ENCODE data around the gene FGR.

FGR gene

DNA sequence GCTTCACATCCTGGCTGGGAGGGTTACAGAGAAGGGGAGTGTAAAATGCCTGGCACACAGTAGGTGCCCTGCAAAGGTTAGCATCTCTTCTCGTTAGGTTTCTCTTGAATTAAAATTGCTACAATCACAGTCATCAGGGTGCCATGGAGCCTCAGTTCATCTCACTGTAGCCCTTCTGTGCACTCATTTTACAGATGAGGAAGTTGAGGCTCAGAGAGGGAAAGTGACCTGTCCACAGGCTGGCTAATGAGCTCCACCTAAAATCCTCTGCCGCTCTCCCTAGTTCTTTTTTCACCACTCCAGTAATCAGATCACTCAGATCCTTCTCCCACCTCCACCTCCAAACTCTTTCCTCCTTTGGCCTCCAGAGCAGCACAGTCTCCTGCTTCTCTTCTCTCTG lies 17.6 kb downstream of the FGR start:
- no peak for DNase-seq (ENCODE audit: extremely low read depth in 1 of 2, low read depth in 1 of 2)

DNA sequence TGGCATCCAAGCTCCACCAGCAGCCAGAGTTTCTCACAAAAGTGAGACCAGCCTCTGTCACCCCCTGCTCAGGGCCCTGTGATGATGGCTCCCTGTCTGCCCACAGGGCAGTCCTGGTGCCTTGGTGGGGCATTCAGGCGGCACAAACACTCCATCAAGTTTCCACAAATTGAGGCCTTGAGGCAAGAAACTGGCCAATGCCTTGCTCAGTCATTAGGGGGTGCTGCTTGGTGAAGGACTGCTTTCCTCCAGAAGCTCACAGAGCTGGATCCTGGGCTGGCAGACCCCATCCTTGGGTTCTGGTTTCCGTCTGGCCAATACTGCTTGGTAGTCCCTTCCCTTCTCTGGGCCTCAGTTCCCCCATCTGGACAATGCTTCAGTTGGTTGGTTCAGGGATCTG lies 18.5 kb downstream of the FGR start:
- DNase-seq (ENCODE audit: extremely low read depth in 1 of 2, low read depth in 1 of 2), result no peak

- DNase-seq (ENCODE audit: extremely low read depth in 1 of 2, low read depth in 1 of 2), result no peak
Measured at GRCh38 chr1:27615346-27616192, 19.4 kb downstream of the FGR start.

- no peak for DNase-seq (ENCODE audit: extremely low read depth in 1 of 2, low read depth in 1 of 2)
Measured at GRCh38 chr1:27614625-27615344, 20.2 kb downstream of the FGR start.

GRCh38 chr1:27614043-27614624 lies 20.9 kb downstream of the FGR start:
- no peak for DNase-seq (ENCODE audit: extremely low read depth in 1 of 2, low read depth in 1 of 2)

GRCh38 chr1:27612718-27613117 lies 22.3 kb downstream of the FGR start:
- no peak for DNase-seq (ENCODE audit: extremely low read depth in 1 of 2, low read depth in 1 of 2)

DNA sequence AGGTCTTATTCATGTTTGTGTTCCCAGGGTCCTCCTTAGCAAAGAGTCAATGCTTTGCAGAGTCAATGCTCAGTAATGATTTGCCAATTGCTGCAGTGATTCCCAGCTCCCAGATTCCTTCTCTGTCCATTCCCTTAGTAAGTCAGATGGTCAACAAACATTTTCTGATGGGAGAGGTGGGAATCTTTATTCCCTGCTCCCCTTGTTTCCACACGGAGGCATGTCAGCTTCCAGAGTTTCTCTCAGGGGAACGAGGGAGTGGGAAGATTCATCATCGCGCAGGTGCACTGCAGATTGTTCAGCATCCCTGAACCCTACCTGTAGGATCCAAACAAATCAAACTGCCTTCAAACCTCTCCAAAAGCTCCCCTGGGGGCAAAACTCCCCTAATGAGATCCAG lies 23.5 kb downstream of the FGR start:
- DNase-seq (ENCODE audit: extremely low read depth in 1 of 2, low read depth in 1 of 2), result no peak

DNA sequence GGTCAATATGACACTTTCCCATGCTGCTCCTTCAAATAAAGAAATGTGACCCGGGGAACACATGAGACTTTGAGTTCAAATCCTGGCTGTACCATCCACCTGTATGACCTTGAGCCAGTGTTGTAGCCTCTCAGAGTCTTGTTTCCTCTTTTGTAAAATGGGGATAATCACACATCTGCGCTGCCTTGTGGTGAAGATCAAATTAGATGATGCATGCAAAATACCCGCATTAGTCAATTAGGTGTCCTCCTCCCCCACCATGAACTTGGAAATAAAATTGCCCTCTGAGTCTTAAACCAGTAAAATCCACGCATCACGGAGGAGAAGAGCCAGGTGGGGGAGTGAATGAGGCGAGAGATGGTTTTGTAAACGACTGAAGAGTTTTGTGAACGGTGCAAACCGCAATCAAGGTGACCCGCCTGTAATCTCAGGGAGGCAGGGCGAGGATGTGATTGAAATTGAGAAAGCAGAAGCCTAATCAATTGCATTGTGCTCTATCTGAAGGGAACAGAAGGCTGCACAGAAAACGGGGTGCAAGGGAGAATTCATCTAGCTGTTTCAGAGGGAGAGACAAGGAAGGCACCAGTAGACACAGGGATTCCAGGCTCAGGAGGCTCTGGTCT lies 25.3 kb downstream of the FGR start:
- DNase-seq (ENCODE audit: extremely low read depth in 1 of 2, low read depth in 1 of 2), result no peak

GRCh38 chr1:27609210-27609555 lies 25.8 kb downstream of the FGR start:
- DNase-seq (ENCODE audit: extremely low read depth in 1 of 2, low read depth in 1 of 2), result no peak

GRCh38 chr1:27607239-27607804 lies 27.7 kb downstream of the FGR start:
- no peak for DNase-seq (ENCODE audit: extremely low read depth in 1 of 2, low read depth in 1 of 2)

GRCh38 chr1:27606708-27607238 lies 28.2 kb downstream of the FGR start:
- DNase-seq (ENCODE audit: extremely low read depth in 1 of 2, low read depth in 1 of 2), result no peak

DNA sequence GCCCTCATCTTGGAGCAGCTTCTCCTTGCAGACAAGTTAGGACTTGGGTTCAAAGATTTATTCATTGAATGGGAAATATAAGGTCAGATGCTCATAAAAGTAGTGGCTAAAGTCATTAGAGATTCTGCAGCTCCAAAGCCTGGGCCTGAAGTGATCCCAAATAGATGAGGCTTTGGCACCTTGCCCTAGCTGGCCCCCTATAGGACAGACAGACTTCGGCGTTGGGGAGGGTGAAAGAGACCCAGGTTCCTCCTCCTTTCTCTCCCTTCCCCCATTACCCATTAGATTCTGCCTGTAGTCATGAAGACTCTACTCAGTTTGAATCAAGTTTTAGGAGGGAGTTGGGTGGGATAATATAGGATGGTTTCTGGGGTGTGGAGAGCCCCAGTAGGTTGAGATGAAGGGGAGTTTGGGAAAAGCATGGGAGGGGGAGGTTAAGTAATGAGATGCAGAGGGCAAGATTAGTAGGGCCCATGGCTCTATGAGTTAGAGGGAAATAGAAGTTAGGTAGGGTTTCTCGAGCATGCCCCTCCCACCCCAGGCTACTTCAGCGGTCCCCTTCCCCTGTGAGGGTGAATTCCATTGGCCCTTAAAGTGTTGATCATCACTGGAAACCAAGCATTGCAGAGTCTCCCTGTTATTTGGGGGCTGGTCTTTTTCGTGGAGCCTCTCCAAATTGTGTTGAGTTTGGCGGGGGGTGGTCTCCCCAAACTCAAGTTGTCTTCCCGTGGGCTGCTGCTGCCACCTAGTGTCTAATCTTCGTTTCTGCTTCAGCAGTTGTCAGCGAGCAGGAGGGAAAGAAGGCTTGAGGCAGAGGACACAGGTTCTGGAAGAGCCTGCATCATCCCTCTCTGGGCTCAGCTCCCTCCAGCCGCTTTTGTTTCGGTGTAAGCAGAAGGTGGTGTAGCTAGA lies 28.9 kb downstream of the FGR start:
- peak in 1 of 2 donors; percentile 36 for DNase-seq (ENCODE audit: extremely low read depth in 1 of 2, low read depth in 1 of 2)

GRCh38 chr1:27605300-27605766 lies 29.7 kb downstream of the FGR start:
- no peak for DNase-seq (ENCODE audit: extremely low read depth in 1 of 2, low read depth in 1 of 2)

GRCh38 chr1:27604579-27605299 lies 30.2 kb downstream of the FGR start:
- no peak for DNase-seq (ENCODE audit: extremely low read depth in 1 of 2, low read depth in 1 of 2)

- DNase-seq (ENCODE audit: extremely low read depth in 1 of 2, low read depth in 1 of 2), result peak; percentile 81 to 86
Measured at GRCh38 chr1:27603681-27604578, 31.1 kb downstream of the FGR start, which contains the start of gene AHDC1. AHDC1 (minus strand) TSS chr1:27604144; CDS start chr1:27552115, 52,029 bp downstream.

DNA sequence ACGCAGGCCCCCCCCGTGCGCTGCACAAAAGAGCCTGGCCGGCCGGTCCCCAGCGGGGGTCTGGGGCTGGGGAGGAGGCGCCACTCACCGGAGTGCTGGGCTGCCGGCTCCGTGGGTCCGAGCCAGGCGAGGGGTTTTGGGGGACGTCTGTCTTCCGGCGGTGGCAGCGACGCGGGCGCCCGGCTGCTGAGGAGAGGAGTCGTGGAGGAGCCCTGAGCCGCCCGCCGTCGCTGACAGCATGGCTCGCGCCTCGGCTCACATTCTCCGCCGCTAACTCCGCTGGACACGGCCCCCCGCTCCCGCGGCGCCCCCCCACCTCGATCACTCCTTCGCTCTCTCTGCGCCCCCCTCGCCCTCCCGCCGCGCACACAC lies 31.7 kb downstream of the FGR start:
- no peak for DNase-seq (ENCODE audit: extremely low read depth in 1 of 2, low read depth in 1 of 2)

DNA sequence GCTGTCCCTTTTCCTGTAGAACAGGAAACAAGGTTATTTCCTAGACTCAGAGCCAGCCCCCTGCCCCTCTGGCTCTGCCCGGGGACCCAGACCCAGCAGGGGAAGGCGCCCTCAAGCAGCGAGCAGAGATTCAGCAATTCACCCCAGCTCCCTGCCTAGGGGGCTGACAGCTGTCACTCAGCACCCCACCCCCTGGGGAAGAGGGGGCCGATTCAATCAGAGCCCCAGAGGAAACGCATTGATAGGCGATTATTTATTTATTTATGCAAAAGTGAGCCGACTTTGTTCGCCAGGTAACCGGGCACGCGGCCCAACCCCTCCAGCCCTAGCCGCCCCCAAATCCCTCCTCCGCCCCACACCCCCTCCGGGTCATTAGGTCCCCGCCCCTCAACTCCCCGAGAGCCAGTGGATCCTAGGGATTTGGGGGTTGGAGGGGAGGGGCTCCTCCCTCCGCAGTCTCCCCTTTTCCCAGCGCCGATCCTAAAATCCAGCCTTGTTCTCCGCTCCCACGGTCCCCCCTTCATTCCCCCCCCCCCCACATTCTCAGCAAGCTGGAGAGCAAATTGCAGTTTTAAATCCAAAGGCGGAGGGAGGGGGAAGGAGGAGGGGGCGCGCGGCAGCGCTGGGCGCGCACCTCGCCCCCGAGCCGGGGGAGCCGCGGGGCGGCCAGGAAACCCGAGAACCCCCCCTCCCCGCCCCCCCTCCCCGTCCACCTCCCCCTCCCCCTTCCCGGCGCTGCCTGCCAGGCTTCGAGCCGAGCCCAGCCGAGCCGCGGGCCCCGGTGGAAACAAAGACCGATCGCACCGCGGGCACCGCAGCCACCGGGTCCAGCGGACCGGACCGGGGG lies 32.3 kb downstream of the FGR start:
- no peak for DNase-seq (ENCODE audit: extremely low read depth in 1 of 2, low read depth in 1 of 2)
